HCT116 (cell line): ENCODE results near the gene LRP1B.

Experiments used
- CEBPB ChIP-seq: IDR thresholded peaks from 2 replicates; pipeline ENCODE4 v1.6.1; 2012; ENCODE audit warnings: low read depth
- CTCF ChIP-seq, 3 experiments: fragments of 200-600 bp in 1 of 3; sonication (generic) in 1 of 3; IDR thresholded peaks in 2 of 3; conservative IDR thresholded peaks in 1 of 3; 2 replicates each; pipeline ENCODE4 v1.5.1; 2012 to 2017; ENCODE audit warnings: low read depth in 2 of 3, low read length in 2 of 3, antibody characterized with exemption in 1 of 3, borderline replicate concordance in 1 of 3, control low read depth in 1 of 3, mild to moderate bottlenecking in 1 of 3, mixed read lengths in 1 of 3, mixed run types in 1 of 3, moderate library complexity in 1 of 3; ENCODE audit not compliant: insufficient read depth in 1 of 3
- EZH2 ChIP-seq: fragments of 200-600 bp; sonication (generic); IDR thresholded peaks from 2 replicates; pipeline ENCODE4 v1.6.1; 2017; ENCODE audit warnings: antibody characterized with exemption, mixed run types
- EZH2phosphoT487 ChIP-seq: fragments of 200-600 bp; IDR thresholded peaks from 2 replicates; pipeline ENCODE4 v1.6.1; 2018; ENCODE audit warnings: antibody characterized with exemption, borderline replicate concordance
- FOSL1 ChIP-seq: IDR thresholded peaks from 2 replicates; pipeline ENCODE4 v1.6.1; 2012; ENCODE audit warnings: low read depth
- JUND ChIP-seq: IDR thresholded peaks from 2 replicates; pipeline ENCODE4 v1.6.1; 2012
- POLR2A ChIP-seq: IDR thresholded peaks from 2 replicates; pipeline ENCODE4 v1.7.0; 2011; ENCODE audit warnings: borderline replicate concordance; ENCODE audit not compliant: insufficient read depth, insufficient read length; ENCODE audit errors: extremely low read depth
- POLR2AphosphoS5 ChIP-seq: IDR thresholded peaks from 2 replicates; pipeline ENCODE4 v1.6.1; 2011; ENCODE audit warnings: mild to moderate bottlenecking, low read depth, low read length, moderate library complexity
- RAD21 ChIP-seq: IDR thresholded peaks from 2 replicates; pipeline ENCODE4 v1.6.1; 2012; ENCODE audit warnings: low read depth, mild to moderate bottlenecking
- REST ChIP-seq: IDR thresholded peaks from 2 replicates; pipeline ENCODE4 v1.6.1; 2012; ENCODE audit warnings: low read depth
- SIN3A ChIP-seq: IDR thresholded peaks from 2 replicates; pipeline ENCODE4 v1.6.1; 2012; ENCODE audit warnings: low read depth
- ZBTB33 ChIP-seq: IDR thresholded peaks from 2 replicates; pipeline ENCODE4 v1.6.1; 2011; ENCODE audit warnings: mild to moderate bottlenecking, low read length, moderate library complexity; ENCODE audit not compliant: insufficient replicate concordance; ENCODE audit errors: extremely low read depth
- ZNF274 ChIP-seq: fragments of 200-500 bp; sonication (Bioruptor generic); IDR thresholded peaks from 2 replicates; pipeline ENCODE4 v1.6.1; 2014; ENCODE audit warnings: mild to moderate bottlenecking, low read depth, low read length, inconsistent platforms

GRCh38 chr2:140199312-140199711 lies 1931.5 kb downstream of the LRP1B start:
- no peak for TF ChIP-seq POLR2AphosphoS5
- no peak for TF ChIP-seq CTCF (IDR thresholded peaks at IDR 0.05 in 2 of 3, conservative IDR thresholded peaks at IDR 0.05 in 1 of 3; ENCODE audit: borderline replicate concordance in 1 of 3, insufficient read depth in 1 of 3, low read depth in 2 of 3, low read length in 2 of 3)
- no peak for TF ChIP-seq EZH2
- no peak for TF ChIP-seq POLR2A
- no peak for TF ChIP-seq SIN3A
- no peak for TF ChIP-seq REST
- TF ChIP-seq JUND = no peak
- no peak for TF ChIP-seq ZBTB33
- TF ChIP-seq RAD21 = no peak
- no peak for TF ChIP-seq FOSL1
- TF ChIP-seq ZNF274 = no peak
- no peak for TF ChIP-seq EZH2phosphoT487
- no peak for TF ChIP-seq CEBPB
